CD14-positive monocyte (primary cell): ENCODE measurements around the gene KRTAP12-4. TPM values are rescaled to one million over a fixed set of nuclear protein-coding genes. Genes with fewer than 3 reads are reported as not detected.
"Not testable (repeated sequence)": the region's sequence is repeated elsewhere in the genome, so short reads cannot be mapped to it uniquely, and the experiment has no call there.

Experiments used
- DNase-seq, 3 donors: peaks; one replicate each; pipeline ENCODE4 v3.0.0-alpha.2; 2011 to 2022
- H2AFZ ChIP-seq: 2 replicates; pipeline ENCODE4 v1.6.0; 2012; ENCODE audit warnings: mild to moderate bottlenecking, low read depth, low read length, inconsistent platforms; ENCODE audit not compliant: insufficient read depth, poor library complexity, severe bottlenecking
- H3K27ac ChIP-seq, 2 donors: 1 replicate in 1 of 2; 2 replicates in 1 of 2; pipeline ENCODE4 v1.5.1; 2012 to 2013; ENCODE audit warnings: low read length in 2 of 2, control low read depth in 1 of 2, inconsistent platforms in 1 of 2, low read depth in 1 of 2, mild to moderate bottlenecking in 1 of 2
- H3K27me3 ChIP-seq, 2 donors: one replicate each; pipeline versions ENCODE4 v1.6.0 to v1.6.1; 2011 to 2013; ENCODE audit warnings: low read length in 2 of 2; ENCODE audit not compliant: control insufficient read depth in 2 of 2, insufficient read depth in 2 of 2
- H3K36me3 ChIP-seq, 2 donors: replicated peaks in 1 of 2; 1 replicate in 1 of 2; 2 replicates in 1 of 2; pipeline versions ENCODE4 v1.5.1 to v1.6.1; 2012 to 2013; ENCODE audit warnings: low read length in 2 of 2, control low read depth in 1 of 2, inconsistent platforms in 1 of 2, mild to moderate bottlenecking in 1 of 2; ENCODE audit not compliant: insufficient read depth in 2 of 2, control insufficient read depth in 1 of 2
- H3K4me1 ChIP-seq, 2 donors: 1 replicate in 1 of 2; 2 replicates in 1 of 2; pipeline versions ENCODE4 v1.5.1 to v1.6.1; 2012 to 2013; ENCODE audit warnings: low read length in 2 of 2, control low read depth in 1 of 2, inconsistent platforms in 1 of 2, mild to moderate bottlenecking in 1 of 2, moderate library complexity in 1 of 2; ENCODE audit not compliant: insufficient read depth in 2 of 2, control insufficient read depth in 1 of 2
- H3K4me2 ChIP-seq: replicated peaks from 2 replicates; pipeline ENCODE3; 2012; ENCODE audit warnings: low read length, moderate library complexity, mild to moderate bottlenecking; ENCODE audit not compliant: poor library complexity, severe bottlenecking; ENCODE audit errors: extremely low read depth
- H3K4me3 ChIP-seq, 3 experiments: fragments of 200-600 bp in 1 of 3; sonication (generic) in 1 of 3; replicated peaks in 1 of 3; 1 replicate in 2 of 3; 2 replicates in 1 of 3; pipeline ENCODE4 v1.5.1; 2011 to 2013; ENCODE audit warnings: low read length in 3 of 3, mild to moderate bottlenecking in 3 of 3, control low read depth in 2 of 3, low read depth in 2 of 3, inconsistent platforms in 1 of 3, moderate library complexity in 1 of 3
- H3K79me2 ChIP-seq: 2 replicates; pipeline ENCODE4 v1.6.0; 2012; ENCODE audit warnings: mild to moderate bottlenecking, control low read depth, inconsistent platforms, low read length, moderate library complexity; ENCODE audit not compliant: insufficient read depth
- H3K9ac ChIP-seq: 2 replicates; pipeline ENCODE4 v1.6.0; 2017; ENCODE audit warnings: low read length, mild to moderate bottlenecking; ENCODE audit not compliant: insufficient read depth, poor library complexity, severe bottlenecking
- H3K9me3 ChIP-seq, 2 donors: replicated peaks in 1 of 2; 1 replicate in 1 of 2; 2 replicates in 1 of 2; pipeline versions ENCODE4 v1.5.1 to v1.6.1; 2012 to 2013; ENCODE audit warnings: low read length in 2 of 2, control low read depth in 1 of 2; ENCODE audit not compliant: control insufficient read depth in 1 of 2, insufficient read depth in 1 of 2
- H4K20me1 ChIP-seq: 2 replicates; pipeline ENCODE4 v1.6.0; 2012; ENCODE audit warnings: mild to moderate bottlenecking, low read length, control low read depth, moderate library complexity; ENCODE audit not compliant: insufficient read depth
- H3K27ac Mint-ChIP-seq, 7 donors: one replicate each; pipeline ENCODE4 v1.8.0; 2020; ENCODE audit warnings: mild to moderate bottlenecking in 7 of 7, mixed read lengths in 7 of 7, moderate library complexity in 6 of 7, inconsistent platforms in 2 of 7
- H3K27me3 Mint-ChIP-seq, 3 donors: one replicate each; pipeline ENCODE4 v1.8.0; 2021 to 2022; ENCODE audit warnings: low read depth in 3 of 3, mild to moderate bottlenecking in 3 of 3, mixed read lengths in 3 of 3, moderate library complexity in 3 of 3, inconsistent platforms in 1 of 3
- H3K36me3 Mint-ChIP-seq, 2 donors: one replicate each; pipeline ENCODE4 v1.8.0; 2020; ENCODE audit warnings: mixed read lengths in 2 of 2, inconsistent platforms in 1 of 2, mild to moderate bottlenecking in 1 of 2
- H3K4me1 Mint-ChIP-seq: one replicate; pipeline ENCODE4 v1.8.0; 2020; ENCODE audit warnings: mild to moderate bottlenecking, mixed read lengths
- H3K4me3 Mint-ChIP-seq, 2 donors: one replicate each; pipeline ENCODE4 v1.8.0; 2020; ENCODE audit warnings: mild to moderate bottlenecking in 2 of 2, mixed read lengths in 2 of 2, moderate library complexity in 1 of 2
- H3K9me3 Mint-ChIP-seq, 7 donors: one replicate each; pipeline ENCODE4 v1.8.0; 2020 to 2022; ENCODE audit warnings: mixed read lengths in 7 of 7, mild to moderate bottlenecking in 6 of 7, moderate library complexity in 6 of 7, inconsistent platforms in 2 of 7
- WGBS: methylation state at CpG from one replicate; pipeline ENCODE4 v1.1.5; 2013; ENCODE audit warnings: missing lambda C conversion rate; ENCODE audit not compliant: insufficient coverage; 5-methylcytosine and 5-hydroxymethylcytosine counted together
- intact Hi-C, 2 donors: fragments of 100-400 bp; cut with micrococcal nuclease; formaldehyde crosslinking; loops; one replicate each; pipeline versions ENCODE4 v1.15.0 to v1.15.1; 2023
- polyA plus RNA-seq, 3 donors: library from polyadenylated mRNA; depleted of rRNA in 1 of 3; unstranded in 2 of 3; stranded (reverse) in 1 of 3; fragments of 300-500 nt in 2 of 3; fragments of >200 nt in 1 of 3; fragmentation: Illumina TruSeq in 2 of 3; gene quantifications; 1 replicate in 2 of 3; 2 replicates in 1 of 3; pipeline ENCODE4 v1.2.3, GENCODE V29; 2012 to 2021
- TF ChIP-seq, protein P1 (sequence below): fragments of 200-600 bp; IDR thresholded peaks from one replicate; pipeline ENCODE4 v1.8.0; 2022; ENCODE audit warnings: antibody characterized with exemption, mild to moderate bottlenecking

The KRTAP12-4 gene
- polyA plus RNA-seq, 3 donors: not detected

DNA sequence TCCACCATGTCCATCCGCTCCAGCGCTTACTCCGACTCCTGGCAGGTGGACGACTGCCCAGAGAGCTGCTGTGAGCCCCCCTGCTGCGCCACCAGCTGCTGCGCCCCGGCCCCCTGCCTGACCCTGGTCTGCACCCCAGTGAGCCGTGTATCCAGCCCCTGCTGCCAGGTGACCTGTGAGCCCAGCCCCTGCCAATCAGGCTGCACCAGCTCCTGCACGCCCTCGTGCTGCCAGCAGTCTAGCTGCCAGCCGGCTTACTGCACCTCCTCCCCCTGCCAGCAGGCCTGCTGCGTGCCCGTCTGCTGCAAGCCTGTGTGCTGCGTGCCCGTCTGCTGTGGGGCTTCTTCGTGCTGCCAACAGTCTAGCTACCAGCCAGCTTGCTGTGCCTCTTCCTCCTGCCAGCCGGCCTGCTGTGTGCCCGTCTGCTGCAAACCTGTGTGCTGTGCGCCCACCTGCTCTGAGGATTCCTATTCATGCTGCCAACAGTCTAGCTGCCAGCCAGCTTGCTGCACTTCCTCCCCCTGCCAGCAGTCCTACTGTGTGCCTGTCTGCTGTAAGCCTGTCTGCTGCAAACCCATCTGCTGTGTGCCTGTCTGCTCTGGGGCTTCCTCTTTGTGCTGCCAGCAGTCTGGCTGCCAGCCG is 27.2 kb downstream of the KRTAP12-4 start:
- WGBS: 84% methylated on average over 14 of the region's 20 CpGs
- H3K79me2 ChIP-seq, H3K4me3 Mint-ChIP-seq, H3K4me2 ChIP-seq, H3K4me3 ChIP-seq, intact Hi-C loops, H3K36me3 ChIP-seq, H3K27me3 ChIP-seq, DNase-seq, H3K36me3 Mint-ChIP-seq, H2AFZ ChIP-seq, H3K27ac ChIP-seq, H3K4me1 ChIP-seq, H3K4me1 Mint-ChIP-seq, H3K9ac ChIP-seq, H4K20me1 ChIP-seq: not testable (repeated sequence)
- peaks cover 42 to 69% (median 58%) of the 10 kb centered on the region in 7 donors for H3K9me3 Mint-ChIP-seq
- peaks cover 6 to 14% (median 8%) of the 10 kb centered on the region in 3 donors for H3K27me3 Mint-ChIP-seq
- H3K27ac Mint-ChIP-seq: peak overlapping the region in 1 of 7 donors; percentile 25
- peaks cover 38 to 42% of the 10 kb centered on the region in 2 donors for H3K9me3 ChIP-seq

DNA sequence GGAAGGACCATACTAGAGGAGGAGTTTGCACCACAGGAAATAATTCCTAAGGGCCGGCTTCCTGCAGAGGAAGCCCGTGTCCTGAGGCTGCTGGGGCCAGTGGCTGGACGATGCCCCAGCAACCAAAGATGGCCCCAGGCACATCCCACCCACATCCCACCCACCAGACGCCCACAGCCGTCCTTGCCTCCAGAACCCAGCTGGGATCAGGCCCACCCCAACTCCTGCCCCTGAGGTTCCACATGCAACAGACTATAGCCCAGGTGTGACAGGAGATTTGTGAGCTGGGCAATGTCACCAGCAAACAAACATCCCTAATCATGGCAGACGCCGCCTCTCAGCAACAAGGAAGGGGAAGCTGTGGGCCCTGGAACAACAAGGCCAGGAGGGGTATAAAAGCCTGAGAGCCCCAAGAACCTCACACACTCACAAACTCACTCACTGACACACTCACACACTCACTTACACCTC is 27.8 kb downstream of the KRTAP12-4 start, which contains the start of gene KRTAP10-9:
Gene KRTAP10-9 (plus strand): TSS at position 421 of the 471 bp plus-strand sequence. CDS start 79 bp downstream, outside the sequence.
- Histone ChIP-seq H4K20me1 (no peaks in the 10 kb centered on the region), H3K9me3 (peaks cover 38% of the 10 kb centered on the region in 2 donors), H3K9ac (no peak within 1 kb of the TSS), H3K4me1 (no peaks in the 10 kb centered on the region), H3K27ac (no peak within 1 kb of the TSS), H2AFZ (no peak within 1 kb of the TSS), H3K79me2 (no peaks in the 10 kb centered on the region), H3K36me3 (no peaks in the 10 kb centered on the region), H3K4me3 (no peak within 1 kb of the TSS), H3K4me2 (no peak within 1 kb of the TSS), H3K27me3 (no peaks in the 10 kb centered on the region)
- 44% methylated on average over 5 of the region's 7 CpGs for WGBS
- Mint-ChIP-seq H3K36me3 (no peaks in the 10 kb centered on the region), H3K4me3 (no peak within 1 kb of the TSS), H3K27ac (peak within 1 kb of the TSS in 1 of 7 donors; percentile 25), H3K4me1 (no peaks in the 10 kb centered on the region), H3K9me3 (peaks cover 42 to 64% (median 55%) of the 10 kb centered on the region in 7 donors), H3K27me3 (peaks cover 7 to 14% (median 10%) of the 10 kb centered on the region in 3 donors)
- TF ChIP-seq, protein P1, sequence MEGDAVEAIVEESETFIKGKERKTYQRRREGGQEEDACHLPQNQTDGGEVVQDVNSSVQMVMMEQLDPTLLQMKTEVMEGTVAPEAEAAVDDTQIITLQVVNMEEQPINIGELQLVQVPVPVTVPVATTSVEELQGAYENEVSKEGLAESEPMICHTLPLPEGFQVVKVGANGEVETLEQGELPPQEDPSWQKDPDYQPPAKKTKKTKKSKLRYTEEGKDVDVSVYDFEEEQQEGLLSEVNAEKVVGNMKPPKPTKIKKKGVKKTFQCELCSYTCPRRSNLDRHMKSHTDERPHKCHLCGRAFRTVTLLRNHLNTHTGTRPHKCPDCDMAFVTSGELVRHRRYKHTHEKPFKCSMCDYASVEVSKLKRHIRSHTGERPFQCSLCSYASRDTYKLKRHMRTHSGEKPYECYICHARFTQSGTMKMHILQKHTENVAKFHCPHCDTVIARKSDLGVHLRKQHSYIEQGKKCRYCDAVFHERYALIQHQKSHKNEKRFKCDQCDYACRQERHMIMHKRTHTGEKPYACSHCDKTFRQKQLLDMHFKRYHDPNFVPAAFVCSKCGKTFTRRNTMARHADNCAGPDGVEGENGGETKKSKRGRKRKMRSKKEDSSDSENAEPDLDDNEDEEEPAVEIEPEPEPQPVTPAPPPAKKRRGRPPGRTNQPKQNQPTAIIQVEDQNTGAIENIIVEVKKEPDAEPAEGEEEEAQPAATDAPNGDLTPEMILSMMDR: no peak
- DNase-seq: no peak
- intact Hi-C loops: no loop called here
